Osteoblast (primary cell): ENCODE results near the gene FAM110A. TPM values are rescaled to one million over a fixed set of nuclear protein-coding genes. Genes with fewer than 3 reads are reported as not detected.
"Not testable (repeated sequence)": the region's sequence is repeated elsewhere in the genome, so short reads cannot be mapped to it uniquely, and the experiment has no call there.

Experiments
- DNase-seq: peaks from one replicate; pipeline ENCODE4 v3.0.0; 2011; ENCODE audit warnings: low spot score, mixed read lengths; ENCODE audit not compliant: insufficient read length; ENCODE audit errors: missing footprints
- H2AFZ ChIP-seq: 2 replicates; pipeline ENCODE4 v1.6.0; 2011; ENCODE audit warnings: mild to moderate bottlenecking, low read length
- H3K27ac ChIP-seq: 2 replicates; pipeline ENCODE4 v1.5.1; 2011; ENCODE audit warnings: mild to moderate bottlenecking, low read depth, low read length, moderate library complexity
- H3K27me3 ChIP-seq: 2 replicates; pipeline ENCODE4 v1.6.0; 2012; ENCODE audit warnings: mild to moderate bottlenecking, control low read depth, inconsistent platforms, low read length, moderate library complexity; ENCODE audit not compliant: insufficient read depth
- H3K36me3 ChIP-seq: 2 replicates; pipeline ENCODE4 v1.5.1; 2011; ENCODE audit warnings: mild to moderate bottlenecking, low read length, control low read depth, moderate library complexity; ENCODE audit not compliant: insufficient read depth
- H3K4me1 ChIP-seq: 2 replicates; pipeline ENCODE4 v1.5.1; 2011; ENCODE audit warnings: mild to moderate bottlenecking, low read length, control low read depth, moderate library complexity; ENCODE audit not compliant: insufficient read depth
- H3K4me2 ChIP-seq: 2 replicates; pipeline ENCODE4 v1.6.0; 2011; ENCODE audit warnings: mild to moderate bottlenecking, low read length; ENCODE audit not compliant: insufficient read depth
- H3K4me3 ChIP-seq: fragments of 200-600 bp; sonication (generic); 3 replicates; pipeline ENCODE4 v1.5.1; 2012; ENCODE audit warnings: mild to moderate bottlenecking, low read length, inconsistent platforms; ENCODE audit not compliant: insufficient read depth
- H3K79me2 ChIP-seq: 2 replicates; pipeline ENCODE4 v1.6.0; 2012; ENCODE audit warnings: mild to moderate bottlenecking, low read length, control low read depth, inconsistent platforms; ENCODE audit not compliant: insufficient read depth
- H3K9me3 ChIP-seq: 2 replicates; pipeline ENCODE4 v1.5.1; 2011; ENCODE audit warnings: low read depth, low read length, control low read depth
- H4K20me1 ChIP-seq: 2 replicates; pipeline ENCODE4 v1.6.0; 2012; ENCODE audit warnings: mild to moderate bottlenecking, low read length, control low read depth; ENCODE audit not compliant: insufficient read depth
- CTCF ChIP-seq: IDR thresholded peaks from 2 replicates; pipeline ENCODE4 v1.5.1; 2011; ENCODE audit warnings: mild to moderate bottlenecking, low read depth, low read length, moderate library complexity; ENCODE audit errors: extremely low read depth
- total RNA-seq: library from RNA; depleted of rRNA; stranded (reverse); fragments of >200 nt; gene quantifications from 2 replicates; pipeline ENCODE4 v1.2.3, GENCODE V29; 2012

FAM110A gene
- total RNA-seq, 1 donor: 9.8 TPM

- Histone ChIP-seq H4K20me1 (peaks cover 6% of the 10 kb centered on the region), H2AFZ (no peak overlapping the region), H3K79me2 (peaks cover 32% of the 10 kb centered on the region), H3K4me1 (no peaks in the 10 kb centered on the region), H3K9me3 (no peaks in the 10 kb centered on the region), H3K4me2 (no peak overlapping the region), H3K36me3 (no peaks in the 10 kb centered on the region), H3K27ac (no peak overlapping the region), H3K27me3 (no peaks in the 10 kb centered on the region), H3K4me3 (no peak overlapping the region)
- no peak for TF ChIP-seq CTCF
- no peak for DNase-seq
These were observed 13.4 kb downstream of the FAM110A start for GRCh38 chr20:846894-847278.

- Histone ChIP-seq H3K79me2 (peaks cover 25% of the 10 kb centered on the region), H3K36me3 (no peaks in the 10 kb centered on the region), H4K20me1 (peaks cover 6% of the 10 kb centered on the region), H3K4me1 (no peaks in the 10 kb centered on the region), H3K27ac (no peak overlapping the region), H3K27me3 (no peaks in the 10 kb centered on the region), H3K4me2 (no peak overlapping the region), H2AFZ (no peak overlapping the region), H3K9me3 (no peaks in the 10 kb centered on the region), H3K4me3 (no peak overlapping the region)
- DNase-seq: no peak
- no peak for TF ChIP-seq CTCF
These were observed 14.7 kb downstream of the FAM110A start for GRCh38 chr20:848193-848592.

- not testable (repeated sequence) for H4K20me1 ChIP-seq, H3K4me3 ChIP-seq, H3K36me3 ChIP-seq, H3K27me3 ChIP-seq, H3K4me1 ChIP-seq, DNase-seq, H2AFZ ChIP-seq, H3K4me2 ChIP-seq, H3K9me3 ChIP-seq, H3K27ac ChIP-seq
- peaks cover 27% of the 10 kb centered on the region for H3K79me2 ChIP-seq
These were observed 15.2 kb downstream of the FAM110A start for GRCh38 chr20:848731-849130.

GRCh38 chr20:853406-853996 lies 20.0 kb downstream of the FAM110A start:
- DNase-seq: no peak
- H3K4me1 ChIP-seq: peaks cover 18% of the 10 kb centered on the region
- H3K4me2 ChIP-seq: no peak overlapping the region
- H3K27me3 ChIP-seq: no peaks in the 10 kb centered on the region
- no peak overlapping the region for H3K4me3 ChIP-seq
- H2AFZ ChIP-seq: no peak overlapping the region
- H3K9me3 ChIP-seq: no peaks in the 10 kb centered on the region
- H3K27ac ChIP-seq: no peak overlapping the region
- peaks cover 10% of the 10 kb centered on the region for H3K79me2 ChIP-seq
- H3K36me3 ChIP-seq: no peaks in the 10 kb centered on the region
- peaks cover 3% of the 10 kb centered on the region for H4K20me1 ChIP-seq
- no peak for TF ChIP-seq CTCF
